B cell (primary cell): ENCODE results near the gene USB1.

Experiments
- CTCF ChIP-seq: fragments of 200-600 bp; IDR thresholded peaks from one replicate; pipeline ENCODE4 v1.8.0; 2022; ENCODE audit warnings: antibody characterized with exemption, mild to moderate bottlenecking
- EZH2 ChIP-seq: IDR thresholded peaks from 2 replicates; pipeline ENCODE4 v1.6.1; 2012; ENCODE audit warnings: borderline replicate concordance, low read depth, mild to moderate bottlenecking, moderate library complexity, low read length; ENCODE audit not compliant: insufficient read depth, poor library complexity, severe bottlenecking

- TF ChIP-seq CTCF (no peak), EZH2 (no peak)
Observed at GRCh38 chr16:57988929-57989328, 12.3 kb upstream of the USB1 start.
